Thyroid gland (tissue), 4 donors: ENCODE results near the gene LMBR1.

ENCODE experiments used
- CTCF ChIP-seq, 6 experiments: fragments of 200-600 bp in 3 of 6; fragments of 450-650 bp in 3 of 6; sonication (generic) in 3 of 6; IDR thresholded peaks; one replicate each; pipeline ENCODE4 v1.5.1; 2016 to 2019; ENCODE audit warnings: antibody characterized with exemption in 6 of 6, mild to moderate bottlenecking in 2 of 6, inconsistent platforms in 1 of 6, moderate library complexity in 1 of 6
- POLR2A ChIP-seq, 2 donors: fragments of 450-650 bp; IDR thresholded peaks; one replicate each; pipeline ENCODE4 v1.6.1; 2017; ENCODE audit warnings: antibody characterized with exemption in 2 of 2, mild to moderate bottlenecking in 2 of 2, moderate library complexity in 1 of 2

DNA sequence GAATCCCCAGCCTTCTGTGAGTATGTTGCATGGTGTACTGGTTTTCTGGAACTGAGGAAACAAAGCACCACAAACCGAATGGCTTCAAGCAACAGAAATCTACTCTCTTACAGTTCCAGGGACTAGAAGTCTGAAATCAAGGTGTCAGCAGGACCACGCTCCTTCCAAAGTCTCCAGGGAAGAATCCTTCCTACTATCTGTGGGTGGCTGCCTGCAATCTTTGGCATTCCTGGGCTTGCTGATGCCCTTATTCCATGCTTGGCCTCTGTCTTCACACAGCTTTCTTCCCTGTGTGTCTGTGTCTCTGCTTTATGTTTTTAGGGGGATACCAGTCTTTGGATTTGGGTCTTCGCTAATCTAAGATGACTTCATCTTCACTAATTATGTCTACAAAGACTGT is 81.3 kb downstream of the LMBR1 start:
- TF ChIP-seq CTCF (IDR thresholded peaks at IDR 0.05) (no peak), POLR2A (IDR thresholded peaks at IDR 0.05) (no peak)
